B cell (primary cell): ENCODE data around the gene KRTAP21-2. TPM values are rescaled to one million over a fixed set of nuclear protein-coding genes. Genes with fewer than 3 reads are reported as not detected.
"Not testable (repeated sequence)": the region's sequence is repeated elsewhere in the genome, so short reads cannot be mapped to it uniquely, and the experiment has no call there.

ENCODE experiments used
- ATAC-seq: fragments of 200-7000 bp; cut with Tn5 transposase; one replicate; pipeline ENCODE4 v1.10.0; 2021; ENCODE audit warnings: low read depth, mild to moderate bottlenecking, moderate number of reproducible peaks, moderate library complexity
- CTCF ChIA-PET: fragments of 350-600 bp; sonication (Branson Sonifier 250); formaldehyde crosslinking; loops from one replicate; lab custom pipeline; 2021; ENCODE audit warnings: antibody characterized with exemption, inconsistent platforms; lab: Charles Lee
- POLR2A ChIA-PET: fragments of 350-600 bp; sonication (Branson Sonifier 250); formaldehyde crosslinking; loops from one replicate; lab custom pipeline; 2021; ENCODE audit warnings: antibody characterized with exemption; lab: Charles Lee
- DNase-seq: peaks from one replicate; pipeline ENCODE4 v3.0.0; 2013
- H2AFZ ChIP-seq: 2 replicates; pipeline ENCODE4 v1.6.1; 2012; ENCODE audit warnings: mild to moderate bottlenecking, low read depth, low read length; ENCODE audit not compliant: insufficient read depth, poor library complexity, severe bottlenecking
- H3K27ac ChIP-seq, 2 donors: 1 replicate in 1 of 2; 2 replicates in 1 of 2; pipeline ENCODE4 v1.5.1; 2012 to 2013; ENCODE audit warnings: low read length in 2 of 2, mild to moderate bottlenecking in 2 of 2, moderate library complexity in 1 of 2
- H3K27me3 ChIP-seq, 4 experiments: fragments of 200-600 bp in 1 of 4; sonication (generic) in 1 of 4; replicated peaks in 1 of 4; 1 replicate in 2 of 4; 2 replicates in 2 of 4; pipeline versions ENCODE4 v1.6.1 to v1.7.0; 2013 to 2016; ENCODE audit warnings: low read length in 3 of 4, mild to moderate bottlenecking in 2 of 4, mixed read lengths in 1 of 4, moderate library complexity in 1 of 4; ENCODE audit not compliant: insufficient read depth in 4 of 4, control insufficient read depth in 3 of 4; ENCODE audit errors: control extremely low read depth in 1 of 4
- H3K36me3 ChIP-seq, 2 experiments: replicated peaks in 1 of 2; 1 replicate in 1 of 2; 2 replicates in 1 of 2; pipeline versions ENCODE4 v1.6.1 to v1.7.1; 2013; ENCODE audit warnings: low read length in 1 of 2; ENCODE audit not compliant: insufficient read depth in 2 of 2, control insufficient read depth in 1 of 2; ENCODE audit errors: control extremely low read depth in 1 of 2, extremely low read depth in 1 of 2
- H3K4me1 ChIP-seq, 2 donors: fragments of 200-600 bp in 1 of 2; sonication (generic) in 1 of 2; 1 replicate in 1 of 2; 2 replicates in 1 of 2; pipeline versions ENCODE4 v1.5.1 to v1.6.1; 2013 to 2017; ENCODE audit warnings: low read length in 2 of 2; ENCODE audit not compliant: control insufficient read depth in 2 of 2, insufficient read depth in 2 of 2
- H3K4me2 ChIP-seq: replicated peaks from 2 replicates; pipeline ENCODE3; 2012; ENCODE audit warnings: mild to moderate bottlenecking, low read depth, low read length; ENCODE audit not compliant: poor library complexity, severe bottlenecking
- H3K4me3 ChIP-seq, 5 experiments: fragments of 200-600 bp in 1 of 5; sonication (generic) in 1 of 5; 1 replicate in 3 of 5; 2 replicates in 2 of 5; pipeline versions ENCODE4 v1.5.1 to v1.7.0; 2011 to 2016; ENCODE audit warnings: low read length in 4 of 5, mild to moderate bottlenecking in 4 of 5, low read depth in 2 of 5, control low read depth in 1 of 5, moderate library complexity in 1 of 5; ENCODE audit not compliant: insufficient read depth in 1 of 5; ENCODE audit errors: control extremely low read depth in 1 of 5, extremely low read depth in 1 of 5
- H3K79me2 ChIP-seq: fragments of 200-600 bp; sonication (generic); one replicate; pipeline ENCODE4 v1.6.0; 2016; ENCODE audit warnings: low read length; ENCODE audit not compliant: control insufficient read depth, insufficient read depth
- H3K9ac ChIP-seq: fragments of 200-600 bp; sonication (generic); 2 replicates; pipeline ENCODE4 v1.6.1; 2017; ENCODE audit warnings: mild to moderate bottlenecking, low read length, moderate library complexity
- H3K9me3 ChIP-seq, 3 donors: one replicate each; pipeline versions ENCODE4 v1.6.1 to v1.7.1; 2013; ENCODE audit warnings: low read length in 2 of 3; ENCODE audit not compliant: control insufficient read depth in 2 of 3, insufficient read depth in 1 of 3; ENCODE audit errors: control extremely low read depth in 1 of 3
- H4K20me1 ChIP-seq: 2 replicates; pipeline ENCODE4 v1.6.0; 2012; ENCODE audit warnings: mild to moderate bottlenecking, low read length; ENCODE audit not compliant: insufficient read depth, control insufficient read depth, poor library complexity, severe bottlenecking
- H3K27ac Mint-ChIP-seq: one replicate; pipeline ENCODE4 v1.8.0; 2021; ENCODE audit warnings: mixed read lengths
- H3K27me3 Mint-ChIP-seq: one replicate; pipeline ENCODE4 v1.8.0; 2021; ENCODE audit warnings: mixed read lengths
- H3K4me1 Mint-ChIP-seq: one replicate; pipeline ENCODE4 v1.8.0; 2021; ENCODE audit warnings: mixed read lengths
- H3K4me3 Mint-ChIP-seq: one replicate; pipeline ENCODE4 v1.8.0; 2021; ENCODE audit warnings: mixed read lengths
- H3K9me3 Mint-ChIP-seq: one replicate; pipeline ENCODE4 v1.8.0; 2022; ENCODE audit warnings: mixed read lengths; ENCODE audit not compliant: insufficient read depth
- CTCF ChIP-seq: fragments of 200-600 bp; IDR thresholded peaks from one replicate; pipeline ENCODE4 v1.8.0; 2022; ENCODE audit warnings: antibody characterized with exemption, mild to moderate bottlenecking
- EZH2 ChIP-seq: IDR thresholded peaks from 2 replicates; pipeline ENCODE4 v1.6.1; 2012; ENCODE audit warnings: borderline replicate concordance, low read depth, mild to moderate bottlenecking, moderate library complexity, low read length; ENCODE audit not compliant: insufficient read depth, poor library complexity, severe bottlenecking
- WGBS: methylation state at CpG from one replicate; pipeline ENCODE4 v1.1.5; 2013; ENCODE audit warnings: missing lambda C conversion rate; ENCODE audit not compliant: insufficient coverage; 5-methylcytosine and 5-hydroxymethylcytosine counted together
- intact Hi-C: fragments of 100-400 bp; cut with micrococcal nuclease; formaldehyde crosslinking; loops from one replicate; pipeline ENCODE4 v1.10.0; 2022
- polyA plus RNA-seq: library from polyadenylated mRNA; depleted of rRNA; stranded (reverse); fragments of >200 nt; gene quantifications from 2 replicates; pipeline ENCODE4 v1.2.3, GENCODE V29; 2012
- total RNA-seq, 2 donors: library from RNA; stranded (reverse); fragments of 120-200 nt in 1 of 2; gene quantifications; 1 replicate in 1 of 2; 2 replicates in 1 of 2; pipeline versions ENCODE4 v1.2.3 to v1.2.4, GENCODE V29; 2013 to 2022

KRTAP21-2 gene
- total and polyA plus RNA-seq, 2 donors (not counting 1 experiment from before 2014, with no cell fraction given), result not detected

GRCh38 chr21:30760776-30761175, 13.7 kb upstream of the KRTAP21-2 start:
- no peaks in the 10 kb centered on the region for H4K20me1 ChIP-seq
- H3K27ac ChIP-seq, result no peak overlapping the region
- no peak overlapping the region for H3K4me3 Mint-ChIP-seq
- no peak overlapping the region for H2AFZ ChIP-seq
- H3K4me3 ChIP-seq, result no peak overlapping the region
- no peak overlapping the region for H3K27ac Mint-ChIP-seq
- ATAC-seq (no peak), DNase-seq (no peak)
- H3K9me3 ChIP-seq, result no peaks in the 10 kb centered on the region
- intact Hi-C loops, result no loop called here
- POLR2A ChIA-PET, result no interaction called here
- CTCF ChIA-PET, result no interaction called here
- H3K27me3 ChIP-seq, result no peaks in the 10 kb centered on the region
- no peak overlapping the region for H3K9ac ChIP-seq
- no peak overlapping the region for H3K4me2 ChIP-seq
- no peaks in the 10 kb centered on the region for H3K36me3 ChIP-seq
- WGBS, result no CpG with 5 or more reads among the region's 2 CpGs
- H3K79me2 ChIP-seq, result no peaks in the 10 kb centered on the region
- H3K27me3 Mint-ChIP-seq, result no peaks in the 10 kb centered on the region
- no peaks in the 10 kb centered on the region for H3K4me1 ChIP-seq
- no peak for TF ChIP-seq EZH2
- TF ChIP-seq CTCF, result no peak
- peaks cover 3% of the 10 kb centered on the region for H3K9me3 Mint-ChIP-seq
- no peaks in the 10 kb centered on the region for H3K4me1 Mint-ChIP-seq

DNA sequence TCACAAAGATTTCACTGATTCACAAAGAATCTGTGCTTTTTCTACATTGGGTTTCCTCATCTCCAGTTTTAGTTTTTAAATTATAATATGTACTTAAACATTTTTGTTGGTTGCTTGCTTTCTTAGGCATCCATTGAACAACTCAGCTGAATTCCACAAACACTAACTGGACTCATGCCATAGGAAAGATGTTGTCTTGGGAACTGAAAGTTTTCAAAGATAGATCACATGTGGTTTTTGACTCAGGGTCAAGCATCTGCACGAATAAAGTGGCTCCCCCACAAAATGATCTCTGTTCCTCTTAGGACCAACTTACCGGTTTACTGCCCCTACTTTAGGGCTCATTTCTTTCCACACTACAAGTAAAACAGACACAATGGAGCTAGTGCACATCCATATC, 11.2 kb upstream of the KRTAP21-2 start:
- Histone ChIP-seq H3K36me3 (no peaks in the 10 kb centered on the region), H3K4me1 (no peaks in the 10 kb centered on the region), H3K9me3 (no peaks in the 10 kb centered on the region), H3K27ac (no peak overlapping the region), H2AFZ (no peak overlapping the region), H4K20me1 (no peaks in the 10 kb centered on the region), H3K4me2 (no peak overlapping the region), H3K79me2 (no peaks in the 10 kb centered on the region), H3K9ac (no peak overlapping the region), H3K27me3 (no peaks in the 10 kb centered on the region), H3K4me3 (no peak overlapping the region)
- H3K4me3 Mint-ChIP-seq, result no peak overlapping the region
- H3K27me3 Mint-ChIP-seq, result no peaks in the 10 kb centered on the region
- WGBS, result no CpG with 5 or more reads among the region's 2 CpGs
- DNase-seq (no peak), ATAC-seq (no peak)
- CTCF ChIA-PET, result no interaction called here
- no peak for TF ChIP-seq EZH2
- TF ChIP-seq CTCF, result no peak
- intact Hi-C loops, result no loop called here
- H3K27ac Mint-ChIP-seq, result no peak overlapping the region
- H3K4me1 Mint-ChIP-seq, result no peaks in the 10 kb centered on the region
- peaks cover 7% of the 10 kb centered on the region for H3K9me3 Mint-ChIP-seq
- POLR2A ChIA-PET, result no interaction called here

DNA sequence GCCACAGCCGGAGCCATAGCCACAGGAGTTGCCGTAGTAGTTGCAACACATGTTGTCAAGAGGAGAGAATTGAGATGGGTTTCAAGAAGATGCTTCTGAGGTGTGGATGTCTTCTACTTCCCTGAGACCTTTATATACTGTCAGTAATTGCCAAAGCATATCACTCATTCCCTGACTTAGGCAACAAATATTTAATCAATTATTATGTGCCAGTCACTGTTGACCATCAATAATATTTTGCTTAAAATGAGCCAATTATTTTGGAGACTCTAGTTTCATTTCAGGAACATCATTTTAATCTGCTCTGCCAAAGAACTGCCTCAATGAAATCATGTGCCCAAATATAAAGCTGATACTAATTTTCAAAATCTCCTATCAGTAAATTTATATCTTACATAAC, 8.3 kb upstream of the KRTAP21-2 start, which contains the start of gene KRTAP21-1:
KRTAP21-1 (minus strand) TSS at position 101 of the 400 bp plus-strand sequence; CDS start at position 51, 50 bp downstream.
- H3K4me3 Mint-ChIP-seq, H3K4me2 ChIP-seq, H3K27ac Mint-ChIP-seq, CTCF ChIA-PET, H3K9ac ChIP-seq, H3K79me2 ChIP-seq, H3K4me3 ChIP-seq, ATAC-seq, H3K4me1 ChIP-seq, H3K36me3 ChIP-seq, H3K27ac ChIP-seq, H3K4me1 Mint-ChIP-seq, H3K9me3 ChIP-seq, H3K27me3 Mint-ChIP-seq, H4K20me1 ChIP-seq, POLR2A ChIA-PET, H3K27me3 ChIP-seq, H2AFZ ChIP-seq, intact Hi-C loops, DNase-seq: not testable (repeated sequence)
- no CpG with 5 or more reads among the region's 2 CpGs for WGBS
- H3K9me3 Mint-ChIP-seq, result peaks cover 11% of the 10 kb centered on the region
